K562 (cell line): ENCODE measurements around the gene HDGFL2. TPM values are rescaled to one million over a fixed set of nuclear protein-coding genes. Genes with fewer than 3 reads are reported as not detected.

Source experiments
- ARID3A ChIP-seq: IDR thresholded peaks from 2 replicates; pipeline ENCODE4 v1.6.1; 2012; ENCODE audit warnings: low read depth, low read length, improper control_type of control experiment, borderline replicate concordance
- BRF1 ChIP-seq: IDR thresholded peaks from 3 replicates; pipeline ENCODE4 v1.6.1; 2011; ENCODE audit warnings: borderline replicate concordance, mild to moderate bottlenecking; ENCODE audit not compliant: insufficient read length; ENCODE audit errors: extremely low read depth
- EGR1 ChIP-seq: fragments of 450-650 bp; conservative IDR thresholded peaks from 2 replicates; pipeline ENCODE4 v1.6.1; 2017; ENCODE audit warnings: mild to moderate bottlenecking
- EHMT2 ChIP-seq: fragments of 450-650 bp; IDR thresholded peaks from 2 replicates; pipeline ENCODE4 v1.6.1; 2018; ENCODE audit warnings: antibody characterized with exemption
- ELF1 ChIP-seq: fragments of 200-800 bp; sonication (Bioruptor generic); IDR thresholded peaks from 2 replicates; pipeline ENCODE4 v1.6.1; 2016; ENCODE audit warnings: missing genetic modification characterization, missing compliant biosample characterization
- ELK1 ChIP-seq: sonication (generic); formaldehyde crosslinking; IDR thresholded peaks from 2 replicates; pipeline ENCODE4 v1.8.1; 2022; ENCODE audit warnings: missing genetic modification reagents
- ETS2 ChIP-seq: IDR thresholded peaks from 2 replicates; pipeline ENCODE4 v1.6.1; 2016; ENCODE audit warnings: borderline replicate concordance, missing genetic modification characterization, mild to moderate bottlenecking, moderate library complexity, missing compliant biosample characterization; ENCODE audit not compliant: poor library complexity, severe bottlenecking
- FOXO4 ChIP-seq: fragments of 450-650 bp; formaldehyde crosslinking; IDR thresholded peaks from 2 replicates; pipeline ENCODE4 v1.4.0; 2020; ENCODE audit warnings: mild to moderate bottlenecking, moderate library complexity
- NUFIP1 ChIP-seq: fragments of 450-650 bp; IDR thresholded peaks from 2 replicates; pipeline ENCODE4 v1.6.1; 2018; ENCODE audit not compliant: partially characterized antibody
- POLR2A ChIP-seq: fragments of 450-650 bp; conservative IDR thresholded peaks from 2 replicates; pipeline ENCODE4 v1.6.1; 2016
- POLR2G ChIP-seq: fragments of 200-400 bp; formaldehyde crosslinking; IDR thresholded peaks from 2 replicates; pipeline ENCODE4 v1.6.1; 2017; ENCODE audit warnings: low read depth, mild to moderate bottlenecking, antibody characterized with exemption, low read length, moderate library complexity
- SOX6 ChIP-seq: fragments of 450-650 bp; IDR thresholded peaks from 2 replicates; pipeline ENCODE4 v1.6.1; 2014; ENCODE audit warnings: mild to moderate bottlenecking
- TGIF2 ChIP-seq: sonication (generic); formaldehyde crosslinking; IDR thresholded peaks from 2 replicates; pipeline ENCODE4 v1.8.1; 2022; ENCODE audit warnings: mild to moderate bottlenecking, missing genetic modification reagents, moderate library complexity
- TSHZ1 ChIP-seq: fragments of 250-450 bp; sonication (Bioruptor Pico); IDR thresholded peaks from 2 replicates; pipeline ENCODE4 v1.4.0; 2020; ENCODE audit warnings: mild to moderate bottlenecking, moderate library complexity
- ZHX1 ChIP-seq: fragments of 150-350 bp; conservative IDR thresholded peaks from 2 replicates; pipeline ENCODE4 v1.6.1; 2014; ENCODE audit warnings: low read length
- ZNF311 ChIP-seq: fragments of 250-450 bp; sonication (Bioruptor Pico); IDR thresholded peaks from 2 replicates; pipeline ENCODE4 v1.4.0; 2020; ENCODE audit warnings: mild to moderate bottlenecking, moderate library complexity
- ZNF551 ChIP-seq: fragments of 250-450 bp; sonication (Bioruptor Pico); IDR thresholded peaks from 2 replicates; pipeline ENCODE4 v1.5.0; 2021; ENCODE audit warnings: mild to moderate bottlenecking, moderate library complexity
- polyA plus RNA-seq, 8 experiments: library from polyadenylated mRNA; depleted of rRNA in 4 of 8; stranded (reverse) in 5 of 8; unstranded in 3 of 8; fragments of >200 nt; fragmentation: Nextera tagmentation in 2 of 8; fragmentation: Illumina TruSeq in 1 of 8; extraction: Ambion mirVana in 2 of 8; extraction: Trizol in 1 of 8; gene quantifications; 2 replicates each; pipeline versions ENCODE4 v1.2.1 to v1.2.3, GENCODE V29; 2011 to 2014; ENCODE audit warnings: inconsistent platforms in 1 of 8, missing spikeins in 1 of 8
- total RNA-seq, 7 experiments: library from RNA; depleted of rRNA in 6 of 7; stranded (reverse); fragments of >200 nt in 6 of 7; fragmentation: Illumina TruSeq in 2 of 7; extraction: Trizol in 2 of 7; gene quantifications; 2 replicates each; pipeline versions ENCODE4 v1.2.1 to v1.2.3, GENCODE V29; 2011 to 2021; ENCODE audit warnings: low replicate concordance in 1 of 7

Gene HDGFL2
- total and polyA plus RNA-seq, 9 of the 15 experiments (the other 6 are each of a cell fraction or from before 2014, with no cell fraction given), result 0.13 to 61.7 (median 16.0) TPM

- TF ChIP-seq ELK1 (CRISPR knock-in tag), result no peak
- TF ChIP-seq ZNF551 (CRISPR knock-in tag), result no peak
- TF ChIP-seq BRF1, result no peak
- TF ChIP-seq ZNF311 (CRISPR knock-in tag), result no peak
- TF ChIP-seq ETS2 (tag), result no peak
- no peak for TF ChIP-seq TSHZ1
- no peak for TF ChIP-seq ZHX1
- no peak for TF ChIP-seq TGIF2 (CRISPR knock-in tag)
- peak; percentile 80 for TF ChIP-seq POLR2G
- TF ChIP-seq EGR1, result no peak
- no peak for TF ChIP-seq NUFIP1
- no peak for TF ChIP-seq ELF1
- peak; percentile 44 for TF ChIP-seq POLR2A
- no peak for TF ChIP-seq EHMT2
- no peak for TF ChIP-seq FOXO4
- no peak for TF ChIP-seq ARID3A
- TF ChIP-seq SOX6, result no peak
These were observed 27.0 kb upstream of the HDGFL2 start (continued) for GRCh38 chr19:4444765-4445741.
